Measurements from ENCODE around the gene CEBPG.

The CEBPG gene

DNA sequence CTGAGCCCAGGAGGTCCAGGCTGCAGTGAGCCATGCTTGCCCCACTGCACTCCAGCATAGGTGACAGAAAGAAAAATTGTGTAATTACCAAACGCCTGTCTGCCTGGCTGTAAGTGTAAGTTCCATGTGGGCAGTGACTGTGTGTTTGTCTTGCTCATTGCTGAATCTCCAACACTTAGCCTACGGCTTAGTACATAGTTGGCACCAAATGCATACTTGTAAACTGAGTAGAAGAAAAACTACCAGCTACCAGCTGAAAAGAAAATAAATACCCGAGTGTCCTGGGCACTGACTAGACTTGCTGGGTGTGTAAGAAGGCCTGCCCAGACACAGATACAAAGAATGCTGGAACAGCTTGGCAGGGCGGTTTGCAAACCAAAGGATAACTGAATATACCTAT, 2.7 kb upstream of the CEBPG start:
- H3K4me3 ChIP-seq (ENCODE audit: low read depth, low read length) = no peak overlapping the region
- TF ChIP-seq, protein P1, sequence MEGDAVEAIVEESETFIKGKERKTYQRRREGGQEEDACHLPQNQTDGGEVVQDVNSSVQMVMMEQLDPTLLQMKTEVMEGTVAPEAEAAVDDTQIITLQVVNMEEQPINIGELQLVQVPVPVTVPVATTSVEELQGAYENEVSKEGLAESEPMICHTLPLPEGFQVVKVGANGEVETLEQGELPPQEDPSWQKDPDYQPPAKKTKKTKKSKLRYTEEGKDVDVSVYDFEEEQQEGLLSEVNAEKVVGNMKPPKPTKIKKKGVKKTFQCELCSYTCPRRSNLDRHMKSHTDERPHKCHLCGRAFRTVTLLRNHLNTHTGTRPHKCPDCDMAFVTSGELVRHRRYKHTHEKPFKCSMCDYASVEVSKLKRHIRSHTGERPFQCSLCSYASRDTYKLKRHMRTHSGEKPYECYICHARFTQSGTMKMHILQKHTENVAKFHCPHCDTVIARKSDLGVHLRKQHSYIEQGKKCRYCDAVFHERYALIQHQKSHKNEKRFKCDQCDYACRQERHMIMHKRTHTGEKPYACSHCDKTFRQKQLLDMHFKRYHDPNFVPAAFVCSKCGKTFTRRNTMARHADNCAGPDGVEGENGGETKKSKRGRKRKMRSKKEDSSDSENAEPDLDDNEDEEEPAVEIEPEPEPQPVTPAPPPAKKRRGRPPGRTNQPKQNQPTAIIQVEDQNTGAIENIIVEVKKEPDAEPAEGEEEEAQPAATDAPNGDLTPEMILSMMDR (IDR thresholded peaks at IDR 0.05; ENCODE audit: borderline replicate concordance, insufficient read depth, low read depth, low read length) = no peak

DNA sequence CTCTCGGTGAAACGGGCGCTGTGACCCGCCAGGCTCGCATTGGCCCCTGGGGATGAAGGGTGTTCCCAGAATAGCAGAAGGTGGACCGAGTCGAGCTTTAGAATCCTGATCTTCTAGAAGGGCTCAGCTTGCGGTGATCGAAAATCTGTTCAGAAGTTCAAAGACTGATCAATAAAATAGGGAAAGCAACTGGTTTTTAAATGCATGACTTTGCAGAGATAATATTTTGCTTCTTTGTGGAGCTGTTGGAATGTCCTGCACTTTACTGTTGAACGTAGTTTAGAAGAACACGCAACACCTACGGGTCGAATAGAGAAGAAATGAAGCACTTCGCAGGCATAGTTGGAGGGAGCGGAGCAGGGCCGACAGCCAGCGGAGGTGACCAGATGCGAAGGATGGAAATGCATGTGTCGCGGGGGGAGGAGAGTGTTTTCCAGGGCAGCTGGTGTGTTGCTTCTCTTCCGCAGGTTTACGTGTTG, 766 bp downstream of the CEBPG start:
- TF ChIP-seq, protein P1 (IDR thresholded peaks at IDR 0.05; ENCODE audit: borderline replicate concordance, insufficient read depth, low read depth, low read length) = no peak
- peak overlapping the region; percentile 86 for H3K4me3 ChIP-seq (ENCODE audit: low read depth, low read length)

DNA sequence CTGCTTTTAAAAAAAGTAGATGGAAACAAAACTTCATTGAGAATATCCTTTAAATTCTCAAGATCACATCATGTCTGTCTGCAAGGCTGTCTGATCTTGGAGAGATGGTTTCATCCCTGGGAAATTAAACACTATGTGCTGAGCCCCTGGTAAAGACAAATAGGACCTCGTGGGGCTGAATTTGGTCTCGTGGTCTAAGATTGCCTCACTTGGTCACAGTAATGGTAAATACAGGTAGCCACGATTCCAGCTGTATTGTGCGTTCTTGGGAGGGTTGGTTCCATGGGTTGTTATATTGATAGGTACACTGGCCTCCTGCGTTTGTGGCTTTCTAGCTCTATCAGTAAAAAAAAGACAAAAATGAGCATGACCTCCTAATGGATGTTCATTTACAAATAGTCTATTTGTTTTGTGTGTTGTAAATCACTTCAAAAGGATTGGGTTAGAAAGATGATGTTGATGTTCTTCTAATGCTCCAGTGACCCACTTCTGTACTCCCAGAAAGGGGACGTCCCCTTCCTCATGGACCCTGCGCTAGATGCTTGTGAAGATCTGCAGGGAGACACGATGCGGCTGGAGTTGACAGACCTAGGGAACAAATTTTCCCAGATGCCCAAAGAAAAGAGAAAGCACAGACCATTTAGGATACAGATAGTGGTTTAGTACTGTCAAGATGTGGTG, 1.8 kb downstream of the CEBPG start:
- TF ChIP-seq, protein P1 (IDR thresholded peaks at IDR 0.05; ENCODE audit: borderline replicate concordance, insufficient read depth, low read depth, low read length) = no peak
- H3K4me3 ChIP-seq (ENCODE audit: low read depth, low read length) = no peak overlapping the region

DNA sequence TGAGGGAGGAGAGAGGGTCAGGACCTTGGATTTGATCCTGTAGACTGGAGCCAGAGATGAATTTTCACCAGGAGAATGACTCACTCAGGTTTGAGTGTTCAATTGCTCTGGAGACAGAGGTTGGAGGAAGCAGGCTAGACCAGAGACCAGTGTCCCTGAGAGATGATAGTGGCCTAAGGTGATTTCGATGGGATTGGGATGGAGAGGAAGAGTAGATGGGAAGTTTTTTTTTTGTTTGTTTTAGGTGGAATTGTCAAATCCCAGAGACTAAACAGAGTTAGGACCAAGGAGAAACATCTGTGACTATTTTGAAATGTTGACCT, 2.3 kb downstream of the CEBPG start:
- TF ChIP-seq, protein P1 (IDR thresholded peaks at IDR 0.05; ENCODE audit: borderline replicate concordance, insufficient read depth, low read depth, low read length) = no peak
- no peak overlapping the region for H3K4me3 ChIP-seq (ENCODE audit: low read depth, low read length)

DNA sequence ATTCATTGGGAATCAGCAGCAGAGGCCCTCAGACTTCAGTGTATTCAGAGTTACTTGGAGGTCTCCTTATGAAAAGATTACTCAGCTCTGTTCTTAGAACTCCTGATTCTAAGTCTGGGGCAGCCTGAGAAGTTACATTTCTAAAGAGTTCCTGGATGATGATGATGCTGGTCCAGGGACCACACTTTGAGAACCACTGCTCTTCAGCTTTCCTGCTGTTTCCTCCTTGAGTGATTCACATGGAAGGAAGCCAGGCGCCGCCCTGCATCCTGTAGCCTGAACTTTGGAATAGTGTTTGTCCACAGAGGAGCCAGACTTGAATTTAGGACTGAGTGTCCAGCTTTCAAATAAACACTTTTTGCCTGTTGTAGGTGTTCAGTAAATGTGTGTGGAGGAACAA, 2.9 kb downstream of the CEBPG start:
- no peak overlapping the region for H3K4me3 ChIP-seq (ENCODE audit: low read depth, low read length)
- TF ChIP-seq, protein P1 (IDR thresholded peaks at IDR 0.05; ENCODE audit: borderline replicate concordance, insufficient read depth, low read depth, low read length) = no peak

DNA sequence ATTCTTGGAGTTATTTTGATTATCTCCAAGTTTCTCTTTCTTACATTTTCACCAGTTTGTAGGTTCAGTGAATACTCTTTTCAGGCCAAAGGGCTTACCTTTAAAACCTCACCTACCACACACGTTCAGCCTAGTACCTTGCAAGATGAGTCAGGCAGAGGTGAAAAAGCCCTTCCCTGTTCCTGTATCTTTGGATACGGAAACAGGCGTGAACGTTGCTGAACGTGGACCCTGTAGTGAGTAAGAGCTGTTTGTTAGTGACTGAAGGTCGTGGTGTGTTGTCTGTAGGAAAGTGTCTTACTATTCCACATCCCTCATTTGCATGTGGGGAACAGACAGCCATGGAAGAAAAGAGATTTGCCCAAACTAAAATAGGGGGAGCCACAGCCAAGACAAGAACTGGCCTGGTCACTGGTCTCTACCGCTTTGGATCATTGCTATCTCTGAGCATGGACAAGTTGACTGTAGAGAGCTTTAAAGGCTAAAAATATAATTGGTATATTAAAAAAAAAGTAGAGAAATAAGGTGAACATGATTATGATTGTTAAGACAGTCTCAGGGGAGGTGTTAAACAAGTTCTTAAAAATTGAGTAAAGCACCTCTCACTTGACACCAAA, 3.5 kb downstream of the CEBPG start:
- no peak overlapping the region for H3K4me3 ChIP-seq (ENCODE audit: low read depth, low read length)
- TF ChIP-seq, protein P1 (IDR thresholded peaks at IDR 0.05; ENCODE audit: borderline replicate concordance, insufficient read depth, low read depth, low read length) = no peak
